IMR-90 (cell line): ENCODE results near the gene TOMM20. TPM values are rescaled to one million over a fixed set of nuclear protein-coding genes. Genes with fewer than 3 reads are reported as not detected.

Experiments
- ATAC-seq: fragments of 200-7000 bp; cut with Tn5 transposase; 2 replicates; pipeline ENCODE4 v1.9.1; 2020; ENCODE audit warnings: low read depth, mild to moderate bottlenecking, moderate library complexity
- BruUV-seq: library from RNA; stranded (reverse); fragments of 400-500 nt; replicated peaks from 2 replicates; lab custom pipeline; 2021; lab: Mats Ljungman, UMichigan
- CTCF ChIA-PET: fragments of 300-600 bp; formaldehyde crosslinking; extraction: SDS; loops from one replicate; lab custom pipeline; 2021; ENCODE audit warnings: antibody characterized with exemption; lab: Yijun Ruan, JAX
- POLR2A ChIA-PET: fragments of 300-600 bp; sonication (Branson Sonifier 250); formaldehyde crosslinking; loops from one replicate; lab custom pipeline; 2022; ENCODE audit warnings: antibody characterized with exemption; ENCODE audit not compliant: unreplicated experiment; lab: Charles Lee
- DNase-seq: peaks from one replicate; pipeline ENCODE4 v3.0.0; 2013
- H2AFZ ChIP-seq: replicated peaks from 2 replicates; pipeline ENCODE3; 2013; ENCODE audit warnings: low read length, mild to moderate bottlenecking; ENCODE audit not compliant: poor library complexity
- H2AK5ac ChIP-seq: 2 replicates; pipeline ENCODE4 v1.6.1; 2013; ENCODE audit warnings: low read depth, low read length, inconsistent platforms
- H2AK9ac ChIP-seq: replicated peaks from 2 replicates; pipeline ENCODE3; 2013; ENCODE audit warnings: mild to moderate bottlenecking, low read depth, low read length, moderate library complexity; ENCODE audit not compliant: poor library complexity
- H2BK120ac ChIP-seq: 2 replicates; pipeline ENCODE4 v1.6.1; 2013; ENCODE audit warnings: low read depth, low read length, inconsistent platforms
- H2BK15ac ChIP-seq: 3 replicates; pipeline ENCODE4 v1.6.1; 2013; ENCODE audit warnings: low read depth, low read length, inconsistent platforms
- H2BK20ac ChIP-seq: 2 replicates; pipeline ENCODE4 v1.6.1; 2013; ENCODE audit warnings: low read depth, mild to moderate bottlenecking, inconsistent platforms, low read length, moderate library complexity
- H2BK5ac ChIP-seq: 2 replicates; pipeline ENCODE4 v1.6.1; 2013; ENCODE audit warnings: mild to moderate bottlenecking, low read depth, low read length, inconsistent platforms; ENCODE audit not compliant: poor library complexity, severe bottlenecking
- H3K14ac ChIP-seq: replicated peaks from 2 replicates; pipeline ENCODE4 v1.6.1; 2013; ENCODE audit warnings: low read depth, low read length, inconsistent platforms
- H3K18ac ChIP-seq: 2 replicates; pipeline ENCODE4 v1.6.1; 2013; ENCODE audit warnings: low read depth, low read length, control low read depth
- H3K23ac ChIP-seq: 2 replicates; pipeline ENCODE4 v1.6.1; 2013; ENCODE audit warnings: low read depth, low read length, inconsistent platforms
- H3K27ac ChIP-seq: 2 replicates; pipeline ENCODE4 v1.5.1; 2013; ENCODE audit warnings: mild to moderate bottlenecking, control low read depth, low read length; ENCODE audit not compliant: insufficient read depth
- H3K27me3 ChIP-seq: 2 replicates; pipeline ENCODE4 v1.6.1; 2013; ENCODE audit warnings: low read length; ENCODE audit not compliant: control insufficient read depth, insufficient read depth
- H3K36me3 ChIP-seq: 2 replicates; pipeline ENCODE4 v1.6.1; 2013; ENCODE audit warnings: low read length, mixed read lengths; ENCODE audit not compliant: control insufficient read depth, insufficient read depth
- H3K4ac ChIP-seq: 2 replicates; pipeline ENCODE4 v1.6.1; 2013; ENCODE audit warnings: low read depth, low read length, inconsistent platforms
- H3K4me1 ChIP-seq: 2 replicates; pipeline ENCODE4 v1.6.1; 2013; ENCODE audit warnings: low read length, mixed read lengths; ENCODE audit not compliant: control insufficient read depth, insufficient read depth
- H3K4me2 ChIP-seq: 2 replicates; pipeline ENCODE4 v1.6.1; 2013; ENCODE audit warnings: low read depth, mild to moderate bottlenecking, control low read depth, low read length, moderate library complexity
- H3K4me3 ChIP-seq: 2 replicates; pipeline ENCODE4 v1.5.1; 2013; ENCODE audit warnings: low read depth, mild to moderate bottlenecking, control low read depth, low read length, moderate library complexity; ENCODE audit not compliant: insufficient read depth
- H3K56ac ChIP-seq: 2 replicates; pipeline ENCODE4 v1.6.1; 2013; ENCODE audit warnings: low read length, inconsistent platforms; ENCODE audit not compliant: insufficient read depth; ENCODE audit errors: extremely low read depth
- H3K79me1 ChIP-seq, 2 experiments: 2 replicates each; pipeline ENCODE4 v1.6.1; 2013; ENCODE audit warnings: low read length in 2 of 2, inconsistent platforms in 1 of 2, low read depth in 1 of 2
- H3K9ac ChIP-seq: 2 replicates; pipeline ENCODE4 v1.6.1; 2013; ENCODE audit warnings: low read depth, low read length, control low read depth
- H3K9me1 ChIP-seq: 2 replicates; pipeline ENCODE4 v1.6.1; 2013; ENCODE audit warnings: low read length, inconsistent platforms; ENCODE audit not compliant: insufficient read depth
- H3K9me3 ChIP-seq: 2 replicates; pipeline ENCODE4 v1.6.1; 2013; ENCODE audit warnings: low read length; ENCODE audit not compliant: control insufficient read depth, insufficient read depth
- H4K20me1 ChIP-seq: 2 replicates; pipeline ENCODE4 v1.6.1; 2013; ENCODE audit warnings: low read length, inconsistent platforms; ENCODE audit not compliant: insufficient read depth
- H4K5ac ChIP-seq: 2 replicates; pipeline ENCODE4 v1.6.1; 2013; ENCODE audit warnings: mild to moderate bottlenecking, low read depth, low read length, control low read depth
- H4K8ac ChIP-seq, 2 experiments: 2 replicates each; pipeline ENCODE4 v1.6.1; 2013; ENCODE audit warnings: low read depth in 2 of 2, low read length in 2 of 2, control low read depth in 1 of 2, inconsistent platforms in 1 of 2
- H4K91ac ChIP-seq: 2 replicates; pipeline ENCODE4 v1.6.1; 2013; ENCODE audit warnings: low read depth, low read length, inconsistent platforms; ENCODE audit not compliant: insufficient read depth
- CEBPB ChIP-seq: IDR thresholded peaks from 2 replicates; pipeline ENCODE4 v1.6.1; 2012; ENCODE audit warnings: low read depth, low read length, improper control_type of control experiment
- CHD1 ChIP-seq: IDR thresholded peaks from 2 replicates; pipeline ENCODE4 v1.6.1; 2012; ENCODE audit warnings: low read depth, low read length, improper control_type of control experiment
- FOS ChIP-seq: fragments of 150-350 bp; IDR thresholded peaks from 2 replicates; pipeline ENCODE4 v1.6.1; 2016; ENCODE audit warnings: low read depth, low read length
- MAFK ChIP-seq: IDR thresholded peaks from 2 replicates; pipeline ENCODE4 v1.6.1; 2012; ENCODE audit warnings: low read depth, low read length, improper control_type of control experiment
- MAZ ChIP-seq: IDR thresholded peaks from 2 replicates; pipeline ENCODE4 v1.6.1; 2012; ENCODE audit warnings: low read depth, mild to moderate bottlenecking, low read length, improper control_type of control experiment, moderate library complexity, borderline replicate concordance
- POLR2A ChIP-seq: IDR thresholded peaks from 2 replicates; pipeline ENCODE4 v1.6.1; 2012; ENCODE audit warnings: mild to moderate bottlenecking, low read depth, low read length
- RAD21 ChIP-seq: IDR thresholded peaks from 2 replicates; pipeline ENCODE4 v1.6.1; 2012; ENCODE audit warnings: low read length, improper control_type of control experiment
- RFX5 ChIP-seq: IDR thresholded peaks from 2 replicates; pipeline ENCODE4 v1.8.0; 2012; ENCODE audit warnings: low read depth, mild to moderate bottlenecking, low read length, moderate library complexity
- SMC3 ChIP-seq: fragments of 150-350 bp; IDR thresholded peaks from 2 replicates; pipeline ENCODE4 v1.6.1; 2016; ENCODE audit warnings: low read depth, mild to moderate bottlenecking, antibody characterized with exemption, low read length, moderate library complexity
- WGBS, 2 experiments: methylation state at CpG; one replicate each; pipeline versions ENCODE4 v1.1.5 to v1.1.7; 2013; ENCODE audit warnings: missing lambda C conversion rate in 2 of 2; ENCODE audit not compliant: insufficient read length in 1 of 2; ENCODE audit errors: extremely low coverage in 2 of 2; 5-methylcytosine and 5-hydroxymethylcytosine counted together
- dilution Hi-C: fragments of 300-500 bp; cut with HindIII; formaldehyde crosslinking; loops from one replicate; pipeline ENCODE4 v1.14.3; 2018; ENCODE audit warnings: low sequenced_read_pairs; ENCODE audit not compliant: unreplicated experiment
- in situ Hi-C: fragments of 300-500 bp; cut with MboI; formaldehyde crosslinking; loops from 3 replicates; pipeline ENCODE4 v1.14.3; 2019; ENCODE audit warnings: low sequenced_read_pairs, inconsistent platforms, mixed read lengths
- intact Hi-C: fragments of 100-400 bp; cut with micrococcal nuclease; formaldehyde crosslinking; loops from 2 replicates; pipeline ENCODE4 v1.10.0; 2022
- polyA plus RNA-seq, 3 experiments: library from polyadenylated mRNA; depleted of rRNA; stranded (reverse); fragments of >200 nt; gene quantifications; 2 replicates each; pipeline ENCODE4 v1.2.3, GENCODE V29; 2012; ENCODE audit warnings: low replicate concordance in 1 of 3
- total RNA-seq: library from RNA; depleted of rRNA; stranded (reverse); fragments of >200 nt; gene quantifications from 2 replicates; pipeline ENCODE4 v1.2.3, GENCODE V29; 2012
- TF ChIP-seq, protein P1 (sequence below): conservative IDR thresholded peaks from 2 replicates; pipeline ENCODE4 v1.5.1; 2012; ENCODE audit warnings: mild to moderate bottlenecking, low read depth, low read length, improper control_type of control experiment

Gene TOMM20
- total and polyA plus RNA-seq, 2 of the 4 experiments (the other 2 are of a cell fraction): 75.3 to 84.4 TPM

DNA sequence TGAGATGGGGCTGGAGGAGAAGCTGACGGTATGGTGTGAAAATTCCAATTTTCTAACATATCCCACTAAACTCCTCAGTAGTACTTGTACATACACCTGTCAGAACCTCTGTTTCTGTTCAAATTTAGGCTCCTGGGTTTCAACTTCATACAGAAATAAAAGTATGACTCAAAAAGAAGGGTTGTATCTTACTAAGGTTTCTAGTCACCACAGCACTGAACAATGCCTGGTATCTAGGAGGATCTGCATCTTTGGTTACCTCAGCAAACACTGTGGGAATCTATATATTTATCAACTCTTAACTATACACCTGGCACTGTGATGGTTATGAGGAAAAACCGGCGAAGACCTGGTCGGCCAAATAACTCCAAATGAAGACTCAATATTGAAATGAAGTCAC, 18.6 kb upstream of the TOMM20 start:
- Histone ChIP-seq H3K18ac (no peak overlapping the region), H3K56ac (no peak overlapping the region), H4K8ac (no peak overlapping the region), H3K23ac (no peak overlapping the region), H2AK9ac (no peak overlapping the region), H3K4me3 (no peak overlapping the region), H4K5ac (no peak overlapping the region), H3K4me1 (no peaks in the 10 kb centered on the region), H3K9me1 (no peaks in the 10 kb centered on the region), H3K27me3 (no peaks in the 10 kb centered on the region), H3K14ac (no peak overlapping the region), H3K9me3 (no peaks in the 10 kb centered on the region), H3K4ac (no peak overlapping the region), H2BK120ac (no peak overlapping the region), H3K9ac (no peak overlapping the region), H3K36me3 (peaks cover 49% of the 10 kb centered on the region), H4K20me1 (no peaks in the 10 kb centered on the region; the same call in 1 of the 2 replicates), H2AK5ac (no peak overlapping the region), H3K4me2 (no peak overlapping the region), H4K91ac (no peak overlapping the region), H3K27ac (no peak overlapping the region), H2AFZ (no peak overlapping the region), H2BK5ac (no peak overlapping the region), H2BK15ac (no peak overlapping the region), H2BK20ac (no peak overlapping the region), H3K79me1 (peaks cover 24 to 34% of the 10 kb centered on the region in 2 experiments)
- no peak for DNase-seq
- CTCF ChIA-PET: no interaction called here
- no peak for ATAC-seq
- in situ Hi-C loops (no loop called here), intact Hi-C loops (no loop called here), dilution Hi-C loops (no loop called here)
- POLR2A ChIA-PET: no interaction called here
- no TSS peak for BruUV-seq
- no peak for TF ChIP-seq MAZ
- TF ChIP-seq, protein P1, sequence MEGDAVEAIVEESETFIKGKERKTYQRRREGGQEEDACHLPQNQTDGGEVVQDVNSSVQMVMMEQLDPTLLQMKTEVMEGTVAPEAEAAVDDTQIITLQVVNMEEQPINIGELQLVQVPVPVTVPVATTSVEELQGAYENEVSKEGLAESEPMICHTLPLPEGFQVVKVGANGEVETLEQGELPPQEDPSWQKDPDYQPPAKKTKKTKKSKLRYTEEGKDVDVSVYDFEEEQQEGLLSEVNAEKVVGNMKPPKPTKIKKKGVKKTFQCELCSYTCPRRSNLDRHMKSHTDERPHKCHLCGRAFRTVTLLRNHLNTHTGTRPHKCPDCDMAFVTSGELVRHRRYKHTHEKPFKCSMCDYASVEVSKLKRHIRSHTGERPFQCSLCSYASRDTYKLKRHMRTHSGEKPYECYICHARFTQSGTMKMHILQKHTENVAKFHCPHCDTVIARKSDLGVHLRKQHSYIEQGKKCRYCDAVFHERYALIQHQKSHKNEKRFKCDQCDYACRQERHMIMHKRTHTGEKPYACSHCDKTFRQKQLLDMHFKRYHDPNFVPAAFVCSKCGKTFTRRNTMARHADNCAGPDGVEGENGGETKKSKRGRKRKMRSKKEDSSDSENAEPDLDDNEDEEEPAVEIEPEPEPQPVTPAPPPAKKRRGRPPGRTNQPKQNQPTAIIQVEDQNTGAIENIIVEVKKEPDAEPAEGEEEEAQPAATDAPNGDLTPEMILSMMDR: no peak
- TF ChIP-seq MAFK: no peak
- TF ChIP-seq CEBPB: no peak
- no peak for TF ChIP-seq SMC3
- TF ChIP-seq RAD21: no peak
- no peak for TF ChIP-seq POLR2A
- TF ChIP-seq RFX5: no peak
- no peak for TF ChIP-seq CHD1
- no peak for TF ChIP-seq FOS
- WGBS, 2 experiments: no CpG with 5 or more reads among the region's 4 CpGs
